ENCODE data around the gene GPC5. TPM values are rescaled to one million over a fixed set of nuclear protein-coding genes. Genes with fewer than 3 reads are reported as not detected.

Gene GPC5
- total RNA-seq, 1 experiment from 2014 or later = 0.21 TPM

DNA sequence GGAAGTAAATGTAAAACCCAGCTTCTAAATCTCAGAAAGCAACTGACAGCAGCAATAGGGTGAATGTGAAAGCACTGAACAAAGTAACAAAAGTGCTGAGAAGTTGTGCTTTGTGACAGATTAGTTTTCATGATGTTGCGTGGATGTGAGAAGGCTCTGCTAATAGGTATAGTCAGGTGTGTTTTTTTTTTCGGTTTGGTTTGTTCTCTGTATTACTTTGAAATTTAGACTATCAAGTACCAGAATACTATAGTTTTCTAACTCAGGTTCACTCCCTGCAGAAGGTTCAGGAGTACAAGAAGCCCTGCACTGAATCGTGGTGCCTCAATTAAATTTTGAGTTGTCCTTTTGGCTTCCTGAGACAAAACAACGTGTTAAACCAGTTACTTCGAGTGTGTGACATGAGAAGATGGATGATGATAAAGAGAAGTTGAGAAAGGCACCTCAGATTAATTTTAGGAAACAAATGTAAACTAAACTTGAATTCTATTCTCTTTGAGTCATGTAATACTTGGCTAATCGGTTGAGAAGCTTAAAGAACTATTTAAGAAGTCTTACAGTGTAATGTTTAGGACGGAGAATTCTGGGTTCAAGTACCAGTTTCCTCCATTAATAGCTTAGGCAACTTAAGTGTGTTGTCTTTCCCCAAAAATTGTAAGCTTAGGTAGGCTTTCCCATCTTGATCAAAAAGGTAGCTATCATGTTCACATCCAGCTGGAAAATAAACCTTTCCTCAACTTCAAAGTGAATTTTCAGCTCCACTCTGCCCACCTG lies 40.6 kb upstream of the GPC5 start:
- Histone ChIP-seq H3K4me3 (ENCODE audit: low read depth, low read length, poor library complexity, severe bottlenecking) (no peak overlapping the region), H3K27ac (ENCODE audit: low read depth, low read length, poor library complexity, severe bottlenecking) (no peak overlapping the region), H3K36me3 (ENCODE audit: insufficient read depth, low read length, poor library complexity, severe bottlenecking) (peaks cover 48% of the 10 kb centered on the region), H3K4me1 (ENCODE audit: insufficient read depth, low read length, poor library complexity, severe bottlenecking) (peaks cover 1% of the 10 kb centered on the region), H3K27me3 (replicated peaks; ENCODE audit: insufficient read depth, low read depth, low read length, poor library complexity) (no peaks in the 10 kb centered on the region), H3K9me3 (ENCODE audit: low read depth, low read length, poor library complexity, severe bottlenecking) (no peaks in the 10 kb centered on the region)
- no peak for TF ChIP-seq EZH2 (IDR thresholded peaks at IDR 0.05; ENCODE audit: borderline replicate concordance, low read depth, low read length, poor library complexity, severe bottlenecking)
- TF ChIP-seq, protein P1, sequence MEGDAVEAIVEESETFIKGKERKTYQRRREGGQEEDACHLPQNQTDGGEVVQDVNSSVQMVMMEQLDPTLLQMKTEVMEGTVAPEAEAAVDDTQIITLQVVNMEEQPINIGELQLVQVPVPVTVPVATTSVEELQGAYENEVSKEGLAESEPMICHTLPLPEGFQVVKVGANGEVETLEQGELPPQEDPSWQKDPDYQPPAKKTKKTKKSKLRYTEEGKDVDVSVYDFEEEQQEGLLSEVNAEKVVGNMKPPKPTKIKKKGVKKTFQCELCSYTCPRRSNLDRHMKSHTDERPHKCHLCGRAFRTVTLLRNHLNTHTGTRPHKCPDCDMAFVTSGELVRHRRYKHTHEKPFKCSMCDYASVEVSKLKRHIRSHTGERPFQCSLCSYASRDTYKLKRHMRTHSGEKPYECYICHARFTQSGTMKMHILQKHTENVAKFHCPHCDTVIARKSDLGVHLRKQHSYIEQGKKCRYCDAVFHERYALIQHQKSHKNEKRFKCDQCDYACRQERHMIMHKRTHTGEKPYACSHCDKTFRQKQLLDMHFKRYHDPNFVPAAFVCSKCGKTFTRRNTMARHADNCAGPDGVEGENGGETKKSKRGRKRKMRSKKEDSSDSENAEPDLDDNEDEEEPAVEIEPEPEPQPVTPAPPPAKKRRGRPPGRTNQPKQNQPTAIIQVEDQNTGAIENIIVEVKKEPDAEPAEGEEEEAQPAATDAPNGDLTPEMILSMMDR (conservative IDR thresholded peaks at IDR 0.05; ENCODE audit: low read depth, low read length) = no peak
- intact Hi-C loops (cut with micrococcal nuclease; ENCODE audit: unreplicated experiment) = no loop called here
- DNase-seq (ENCODE audit: low spot score) = no peak
- no TSS peak for BruUV-seq (replicated peaks)
- POLR2A ChIA-PET (ENCODE audit: low non-redundant PET) = interaction anchor here (0.7 kb wide), 1 partner anchor 342 kb away, joined by 3 read pairs; no protein-coding TSS in a partner anchor
- CTCF ChIA-PET = interaction anchor here (0.6 kb wide), 1 partner anchor 19 kb away, joined by 3 read pairs; no protein-coding TSS in a partner anchor

DNA sequence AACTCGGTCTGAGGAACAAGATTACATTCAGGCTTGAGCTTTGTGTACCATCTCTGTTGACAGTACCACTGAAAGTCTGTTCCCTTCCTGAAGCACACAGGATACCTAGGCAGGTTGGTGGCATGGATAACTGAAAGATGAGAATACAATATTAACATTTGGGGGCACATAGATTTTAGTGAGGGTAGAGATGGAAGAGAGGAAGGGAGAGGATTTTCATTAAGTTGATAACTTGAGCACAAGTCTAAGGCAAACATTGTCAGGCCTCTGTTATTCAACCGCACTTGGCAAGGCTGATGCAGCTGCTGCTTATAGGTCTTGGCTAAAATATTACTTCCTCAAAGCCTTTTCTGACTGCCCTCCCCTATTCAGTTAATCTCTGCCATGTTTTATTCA lies 40.0 kb upstream of the GPC5 start:
- H3K27ac ChIP-seq (ENCODE audit: low read depth, low read length, poor library complexity, severe bottlenecking) = no peak overlapping the region
- no peaks in the 10 kb centered on the region for H3K4me1 ChIP-seq (ENCODE audit: insufficient read depth, low read length, poor library complexity, severe bottlenecking)
- DNase-seq (ENCODE audit: low spot score) = no peak
- peaks cover 43% of the 10 kb centered on the region for H3K36me3 ChIP-seq (ENCODE audit: insufficient read depth, low read length, poor library complexity, severe bottlenecking)
- ChIA-PET POLR2A (ENCODE audit: low non-redundant PET) (interaction anchor here (0.7 kb wide), 1 partner anchor 341 kb away, joined by 3 read pairs; no protein-coding TSS in a partner anchor), CTCF (interaction anchor here (0.6 kb wide), 1 partner anchor 19 kb away, joined by 3 read pairs; no protein-coding TSS in a partner anchor)
- TF ChIP-seq EZH2 (IDR thresholded peaks at IDR 0.05; ENCODE audit: borderline replicate concordance, low read depth, low read length, poor library complexity, severe bottlenecking) = no peak
- TF ChIP-seq, protein P1 (conservative IDR thresholded peaks at IDR 0.05; ENCODE audit: low read depth, low read length) = no peak
- no TSS peak for BruUV-seq (replicated peaks)
- intact Hi-C loops (cut with micrococcal nuclease; ENCODE audit: unreplicated experiment) = no loop called here
- H3K4me3 ChIP-seq (ENCODE audit: low read depth, low read length, poor library complexity, severe bottlenecking) = no peak overlapping the region
- H3K27me3 ChIP-seq (replicated peaks; ENCODE audit: insufficient read depth, low read depth, low read length, poor library complexity) = no peaks in the 10 kb centered on the region
- no peaks in the 10 kb centered on the region for H3K9me3 ChIP-seq (ENCODE audit: low read depth, low read length, poor library complexity, severe bottlenecking)

DNA sequence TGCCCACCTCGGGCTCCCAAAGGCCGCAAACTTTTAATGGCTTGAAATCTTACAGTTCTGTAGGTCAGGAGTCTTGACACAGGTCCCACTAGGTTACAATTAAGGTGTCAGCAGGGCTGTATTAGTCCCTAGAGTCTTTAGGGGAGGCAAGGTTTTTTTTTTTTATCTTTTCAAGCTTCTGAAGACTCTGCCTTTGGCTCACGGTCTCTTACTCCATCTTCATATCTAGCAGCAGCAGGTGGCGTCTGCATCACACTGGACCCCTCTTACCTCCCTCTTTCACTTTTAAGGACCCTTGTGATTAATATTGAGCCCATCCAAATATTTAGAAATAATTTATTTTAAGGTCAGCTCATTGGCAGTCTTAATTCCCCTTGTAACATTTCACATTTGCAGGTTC lies 39.3 kb upstream of the GPC5 start:
- no peak for DNase-seq (ENCODE audit: low spot score)
- ChIA-PET POLR2A (ENCODE audit: low non-redundant PET) (interaction anchor here (0.5 kb wide), 1 partner anchor 180 kb away, joined by 4 read pairs; no protein-coding TSS in a partner anchor), CTCF (no interaction called here)
- intact Hi-C loops (cut with micrococcal nuclease; ENCODE audit: unreplicated experiment) = no loop called here
- H3K4me1 ChIP-seq (ENCODE audit: insufficient read depth, low read length, poor library complexity, severe bottlenecking) = no peaks in the 10 kb centered on the region
- BruUV-seq (replicated peaks) = no TSS peak
- H3K36me3 ChIP-seq (ENCODE audit: insufficient read depth, low read length, poor library complexity, severe bottlenecking) = peaks cover 35% of the 10 kb centered on the region
- no peaks in the 10 kb centered on the region for H3K27me3 ChIP-seq (replicated peaks; ENCODE audit: insufficient read depth, low read depth, low read length, poor library complexity)
- no peak overlapping the region for H3K27ac ChIP-seq (ENCODE audit: low read depth, low read length, poor library complexity, severe bottlenecking)
- H3K9me3 ChIP-seq (ENCODE audit: low read depth, low read length, poor library complexity, severe bottlenecking) = no peaks in the 10 kb centered on the region
- no peak for TF ChIP-seq EZH2 (IDR thresholded peaks at IDR 0.05; ENCODE audit: borderline replicate concordance, low read depth, low read length, poor library complexity, severe bottlenecking)
- TF ChIP-seq, protein P1 (conservative IDR thresholded peaks at IDR 0.05; ENCODE audit: low read depth, low read length) = no peak
- H3K4me3 ChIP-seq (ENCODE audit: low read depth, low read length, poor library complexity, severe bottlenecking) = no peak overlapping the region

Data from A673 (cell line).